ENCODE results near the gene ETNK1.

GRCh38 chr12:22691319-22691718 is 66.3 kb downstream of the ETNK1 start:
- TF ChIP-seq CTCF (IDR thresholded peaks at IDR 0.05), result no peak
- no peak for TF ChIP-seq POLR2A (IDR thresholded peaks at IDR 0.05)
